ENCODE results near the gene ETNK1. TPM values are rescaled to one million over a fixed set of nuclear protein-coding genes. Genes with fewer than 3 reads are reported as not detected.
"Not testable (repeated sequence)": the region's sequence is repeated elsewhere in the genome, so short reads cannot be mapped to it uniquely, and the experiment has no call there.

The ETNK1 gene
- polyA plus RNA-seq, 2 of the 4 experiments (the other 2 are of a cell fraction), result 20.9 to 52.7 TPM

- DNase-seq (ENCODE audit: low read depth in 1 of 2, low spot score in 1 of 2), result no peak
- WGBS (ENCODE audit: missing lambda C conversion rate), result 85% methylated on average over 2 of the region's 2 CpGs
Measured at GRCh38 chr12:22689876-22690275, 64.9 kb downstream of the ETNK1 start.

DNA sequence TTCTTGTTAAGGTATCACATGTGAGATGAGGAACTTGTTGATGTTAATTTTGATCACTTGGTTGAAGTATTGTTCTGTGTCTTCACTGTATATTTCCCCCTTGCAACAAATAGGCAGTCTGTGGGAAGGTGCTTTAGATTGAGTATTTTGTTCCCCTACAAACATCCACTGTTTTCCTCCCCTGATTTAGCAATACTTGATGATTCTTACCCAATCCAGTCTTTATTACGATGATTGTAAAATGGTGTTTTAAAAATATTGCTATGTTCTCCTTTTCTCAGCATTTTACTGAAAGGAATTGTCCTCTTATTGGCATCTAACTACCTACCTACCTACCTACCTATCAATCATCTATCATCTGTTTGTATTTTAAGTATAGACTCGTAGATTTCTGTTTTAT lies 66.3 kb downstream of the ETNK1 start:
- 91% methylated on average over 2 of the region's 2 CpGs for WGBS (ENCODE audit: missing lambda C conversion rate)
- no peak overlapping the region for H3K27ac ChIP-seq
- no peak overlapping the region for H3K4me3 ChIP-seq
- ChIA-PET CTCF (no interaction called here), POLR2A (no interaction called here)
- TF ChIP-seq FOSB (CRISPR knock-in tag; IDR thresholded peaks at IDR 0.05) (no peak), NR3C1 (IDR thresholded peaks at IDR 0.05) (no peak), RNF2 (IDR thresholded peaks at IDR 0.05; ENCODE audit: borderline replicate concordance, low read depth) (no peak), CEBPB (IDR thresholded peaks at IDR 0.05) (peak in 1 of 2 experiments; percentile 71; a peak in 2 of 4 replicates), CBX2 (IDR thresholded peaks at IDR 0.05; ENCODE audit: borderline replicate concordance, low read depth) (no peak)
- TF ChIP-seq, protein P1, sequence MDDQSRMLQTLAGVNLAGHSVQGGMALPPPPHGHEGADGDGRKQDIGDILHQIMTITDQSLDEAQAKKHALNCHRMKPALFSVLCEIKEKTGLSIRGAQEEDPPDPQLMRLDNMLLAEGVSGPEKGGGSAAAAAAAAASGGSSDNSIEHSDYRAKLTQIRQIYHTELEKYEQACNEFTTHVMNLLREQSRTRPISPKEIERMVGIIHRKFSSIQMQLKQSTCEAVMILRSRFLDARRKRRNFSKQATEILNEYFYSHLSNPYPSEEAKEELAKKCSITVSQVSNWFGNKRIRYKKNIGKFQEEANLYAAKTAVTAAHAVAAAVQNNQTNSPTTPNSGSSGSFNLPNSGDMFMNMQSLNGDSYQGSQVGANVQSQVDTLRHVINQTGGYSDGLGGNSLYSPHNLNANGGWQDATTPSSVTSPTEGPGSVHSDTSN (IDR thresholded peaks at IDR 0.05), result no peak
- DNase-seq (ENCODE audit: low read depth in 1 of 2, low spot score in 1 of 2), result no peak
- H3K4me1 ChIP-seq, result no peaks in the 10 kb centered on the region
- no peak overlapping the region for H3K4me2 ChIP-seq
- no peak for ATAC-seq
- FAIRE-seq, result no peak
- H3K9me3 ChIP-seq, result no peaks in the 10 kb centered on the region

More at GRCh38 chr12:22689876-22690275, 64.9 kb downstream of the ETNK1 start:
- H3K4me1 ChIP-seq, result no peaks in the 10 kb centered on the region
- peak; percentile 13 for FAIRE-seq
- POLR2A ChIA-PET, result no interaction called here
- no peaks in the 10 kb centered on the region for H3K9me3 ChIP-seq
- no peak for ATAC-seq
- TF ChIP-seq ZC3H11A (IDR thresholded peaks at IDR 0.05) (no peak), JUNB (IDR thresholded peaks at IDR 0.05) (no peak)
- H3K4me3 ChIP-seq, result no peak overlapping the region
- no peak overlapping the region for H3K27ac ChIP-seq
- H3K4me2 ChIP-seq, result no peak overlapping the region
- CTCF ChIA-PET, result no interaction called here

- H3K9me3 ChIP-seq; H3K4me3 ChIP-seq; H3K27ac ChIP-seq; FAIRE-seq; H3K4me1 ChIP-seq; H3K4me2 ChIP-seq; ATAC-seq; POLR2A ChIA-PET; DNase-seq (ENCODE audit: low read depth in 1 of 2, low spot score in 1 of 2); CTCF ChIA-PET: not testable (repeated sequence)
- 77% methylated on average over 1 of the region's 1 CpG for WGBS (ENCODE audit: missing lambda C conversion rate)
- TF ChIP-seq MAFK (IDR thresholded peaks at IDR 0.05; ENCODE audit: partially characterized antibody), result peak; percentile 38
Measured at GRCh38 chr12:22692467-22692866, 67.5 kb downstream of the ETNK1 start.

GRCh38 chr12:22692964-22693555 lies 68.1 kb downstream of the ETNK1 start:
- FAIRE-seq (no peak), DNase-seq (ENCODE audit: low read depth in 1 of 2, low spot score in 1 of 2) (no peak), ATAC-seq (peak in 1 of 2 experiments; percentile 67; a peak in 3 of 6 replicates)
- Histone ChIP-seq H3K4me1 (no peaks in the 10 kb centered on the region), H3K4me3 (no peak overlapping the region), H3K27ac (no peak overlapping the region), H3K9me3 (no peaks in the 10 kb centered on the region), H3K4me2 (no peak overlapping the region)
- ChIA-PET CTCF (no interaction called here), POLR2A (no interaction called here)
- WGBS (ENCODE audit: missing lambda C conversion rate), result 84% methylated on average over 16 of the region's 38 CpGs
- TF ChIP-seq JUN (IDR thresholded peaks at IDR 0.05) (no peak), TFCP2L1 (CRISPR knock-in tag; IDR thresholded peaks at IDR 0.05) (no peak), ZC3H11A (IDR thresholded peaks at IDR 0.05) (no peak), ELK1 (IDR thresholded peaks at IDR 0.05; ENCODE audit: low read depth, low read length) (no peak), NFE2L2 (conservative IDR thresholded peaks at IDR 0.05; ENCODE audit: low read length) (no peak), E2F6 (IDR thresholded peaks at IDR 0.05; ENCODE audit: borderline replicate concordance, low read depth) (no peak), HOXB5 (CRISPR knock-in tag; IDR thresholded peaks at IDR 0.05) (no peak), RAD21 (conservative IDR thresholded peaks at IDR 0.05 in 1 of 2, IDR thresholded peaks at IDR 0.05 in 1 of 2) (no peak), POLR2AphosphoS2 (conservative IDR thresholded peaks at IDR 0.05; ENCODE audit: low read length) (no peak), MAFK (IDR thresholded peaks at IDR 0.05; ENCODE audit: partially characterized antibody) (no peak), RCOR1 (IDR thresholded peaks at IDR 0.05; ENCODE audit: low read depth, low read length) (no peak), HDAC2 (IDR thresholded peaks at IDR 0.05) (no peak), USF2 (IDR thresholded peaks at IDR 0.05) (no peak), ESRRA (IDR thresholded peaks at IDR 0.05; ENCODE audit: borderline replicate concordance, low read length) (no peak), ZNF302 (CRISPR knock-in tag; IDR thresholded peaks at IDR 0.05) (no peak), HEYL (CRISPR knock-in tag; IDR thresholded peaks at IDR 0.05) (no peak), KDM5A (IDR thresholded peaks at IDR 0.05) (no peak), EHMT2 (IDR thresholded peaks at IDR 0.05; ENCODE audit: low read depth) (no peak)
- TF ChIP-seq, protein P1 (IDR thresholded peaks at IDR 0.05), result no peak
- TF ChIP-seq, protein P2, sequence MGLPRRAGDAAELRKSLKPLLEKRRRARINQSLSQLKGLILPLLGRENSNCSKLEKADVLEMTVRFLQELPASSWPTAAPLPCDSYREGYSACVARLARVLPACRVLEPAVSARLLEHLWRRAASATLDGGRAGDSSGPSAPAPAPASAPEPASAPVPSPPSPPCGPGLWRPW (IDR thresholded peaks at IDR 0.05), result no peak
